NCI-H748 (cell line): ENCODE measurements around the gene COPS4.

Experiments used
- DNase-seq: peaks from one replicate; lab custom pipeline; 2025; ENCODE audit not compliant: unreplicated experiment; lab: John Stamatoyannopoulos, UW

The COPS4 gene

DNA sequence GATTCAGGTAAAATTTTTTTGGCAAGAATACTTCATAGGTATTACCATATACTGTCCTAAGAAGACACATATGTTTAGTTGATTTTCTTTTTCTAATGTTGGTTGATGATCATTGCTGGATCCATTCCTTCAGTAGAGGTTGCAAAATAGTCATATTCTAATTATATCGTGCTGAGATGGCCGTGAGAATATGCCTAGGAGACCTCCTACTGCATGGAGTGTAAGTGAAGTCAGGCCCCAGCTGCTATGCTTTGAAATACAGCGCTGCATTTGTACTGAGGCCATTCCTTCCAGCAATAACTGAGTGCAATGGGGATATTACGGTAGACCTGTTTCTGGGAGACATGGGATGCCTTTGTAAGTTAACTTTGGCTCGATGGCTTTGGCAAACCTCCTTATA lies 86.3 kb downstream of the COPS4 start:
- DNase-seq, result no peak

GRCh38 chr4:83124111-83124780 lies 89.3 kb downstream of the COPS4 start:
- no peak for DNase-seq
